HEK293 (cell line): Measurements from ENCODE around the gene OR2G2.

ENCODE experiments used
- CTCF ChIA-PET: fragments of 350-600 bp; formaldehyde crosslinking; extraction: SDS; loops from one replicate; lab custom pipeline; 2021; ENCODE audit warnings: antibody characterized with exemption; lab: Yijun Ruan, JAX
- POLR2A ChIA-PET: fragments of 300-600 bp; formaldehyde crosslinking; extraction: SDS; loops from one replicate; lab custom pipeline; 2020; ENCODE audit warnings: antibody characterized with exemption, inconsistent platforms; lab: Yijun Ruan, JAX
- H3K27ac ChIP-seq: fragments of 200-500 bp; sonication (Bioruptor generic); 2 replicates; pipeline ENCODE4 v1.5.1; 2014; ENCODE audit warnings: low read depth, low read length, control low read depth, inconsistent platforms; ENCODE audit errors: extremely low read depth
- H3K36me3 ChIP-seq, 2 experiments: fragments of 200-500 bp in 1 of 2; sonication (Bioruptor generic) in 1 of 2; 1 replicate in 1 of 2; 2 replicates in 1 of 2; pipeline ENCODE4 v1.5.1; 2014 to 2017; ENCODE audit warnings: inconsistent platforms in 2 of 2, low read length in 2 of 2; ENCODE audit not compliant: control insufficient read depth in 2 of 2, insufficient read depth in 1 of 2
- H3K4me1 ChIP-seq: fragments of 200-500 bp; sonication (Bioruptor generic); 2 replicates; pipeline ENCODE4 v1.5.1; 2014; ENCODE audit warnings: mild to moderate bottlenecking, low read length, inconsistent platforms; ENCODE audit not compliant: control insufficient read depth, insufficient read depth
- H3K4me3 ChIP-seq: 2 replicates; pipeline ENCODE4 v1.5.1; 2011; ENCODE audit warnings: low read depth, mild to moderate bottlenecking, control low read depth, low read length, moderate library complexity
- H3K9me3 ChIP-seq: fragments of 200-500 bp; sonication (Bioruptor generic); 2 replicates; pipeline ENCODE4 v1.5.1; 2014; ENCODE audit warnings: low read depth, low read length, inconsistent platforms; ENCODE audit not compliant: control insufficient read depth, insufficient read depth
- BCL11A ChIP-seq: fragments of 450-650 bp; formaldehyde crosslinking; IDR thresholded peaks from 2 replicates; pipeline ENCODE4 v1.5.1; 2016; ENCODE audit warnings: low read depth, missing biosample characterization, missing genetic modification characterization
- EGR2 ChIP-seq: fragments of 450-650 bp; formaldehyde crosslinking; IDR thresholded peaks from 2 replicates; pipeline ENCODE4 v1.5.1; 2016; ENCODE audit warnings: low read depth, missing biosample characterization, missing genetic modification characterization
- FEZF1 ChIP-seq: fragments of 450-650 bp; formaldehyde crosslinking; IDR thresholded peaks from 2 replicates; pipeline ENCODE4 v1.5.1; 2016; ENCODE audit warnings: missing biosample characterization, missing genetic modification characterization
- HOXA7 ChIP-seq: sonication (generic); formaldehyde crosslinking; IDR thresholded peaks from 2 replicates; pipeline ENCODE4 v1.8.1; 2022; ENCODE audit warnings: missing genetic modification reagents, borderline replicate concordance
- HOXC10 ChIP-seq: sonication (generic); formaldehyde crosslinking; IDR thresholded peaks from 2 replicates; pipeline ENCODE4 v1.8.1; 2023; ENCODE audit warnings: mild to moderate bottlenecking, missing genetic modification reagents
- IKZF3 ChIP-seq: fragments of 450-650 bp; IDR thresholded peaks from 2 replicates; pipeline ENCODE4 v1.5.0; 2018; ENCODE audit warnings: missing biosample characterization, mild to moderate bottlenecking, missing genetic modification characterization, moderate library complexity
- MYNN ChIP-seq: fragments of 450-650 bp; formaldehyde crosslinking; IDR thresholded peaks from 2 replicates; pipeline ENCODE4 v1.5.1; 2016; ENCODE audit warnings: missing biosample characterization, missing genetic modification characterization, borderline replicate concordance
- PRDM10 ChIP-seq: fragments of 450-650 bp; formaldehyde crosslinking; IDR thresholded peaks from 2 replicates; pipeline ENCODE4 v1.5.1; 2016; ENCODE audit warnings: missing biosample characterization, missing genetic modification characterization
- SALL2 ChIP-seq: fragments of 450-650 bp; formaldehyde crosslinking; IDR thresholded peaks from 2 replicates; pipeline ENCODE4 v1.5.0; 2017; ENCODE audit warnings: missing biosample characterization, mild to moderate bottlenecking, missing genetic modification characterization, borderline replicate concordance
- SETDB1 ChIP-seq: IDR thresholded peaks from one replicate; pipeline ENCODE4 v1.6.1; 2017; ENCODE audit warnings: mild to moderate bottlenecking, low read length, moderate library complexity, mixed read lengths; ENCODE audit not compliant: insufficient read length
- SP3 ChIP-seq: fragments of 450-650 bp; formaldehyde crosslinking; IDR thresholded peaks from 2 replicates; pipeline ENCODE4 v1.5.1; 2016; ENCODE audit warnings: missing biosample characterization, missing genetic modification characterization
- TRIM28 ChIP-seq: IDR thresholded peaks from 2 replicates; pipeline ENCODE4 v1.6.1; 2011; ENCODE audit warnings: low read length, control low read depth, borderline replicate concordance
- YY2 ChIP-seq: fragments of 450-650 bp; formaldehyde crosslinking; IDR thresholded peaks from 2 replicates; pipeline ENCODE4 v1.5.1; 2016; ENCODE audit warnings: missing biosample characterization, missing genetic modification characterization
- ZNF133 ChIP-seq: fragments of 450-650 bp; formaldehyde crosslinking; IDR thresholded peaks from 2 replicates; pipeline ENCODE4 v1.5.1; 2016; ENCODE audit warnings: missing biosample characterization, missing genetic modification characterization
- ZNF140 ChIP-seq: fragments of 450-650 bp; formaldehyde crosslinking; IDR thresholded peaks from 2 replicates; pipeline ENCODE4 v1.5.1; 2016; ENCODE audit warnings: missing biosample characterization, missing genetic modification characterization
- ZNF169 ChIP-seq: fragments of 450-650 bp; formaldehyde crosslinking; IDR thresholded peaks from 2 replicates; pipeline ENCODE4 v1.5.1; 2016; ENCODE audit warnings: missing biosample characterization, missing genetic modification characterization
- ZNF175 ChIP-seq: fragments of 450-650 bp; formaldehyde crosslinking; IDR thresholded peaks from 2 replicates; pipeline ENCODE4 v1.5.1; 2016; ENCODE audit warnings: missing biosample characterization, missing genetic modification characterization
- ZNF19 ChIP-seq: fragments of 450-650 bp; formaldehyde crosslinking; IDR thresholded peaks from 2 replicates; pipeline ENCODE4; 2016; ENCODE audit warnings: missing biosample characterization, missing genetic modification characterization, low read depth
- ZNF214 ChIP-seq: fragments of 450-650 bp; formaldehyde crosslinking; IDR thresholded peaks from 2 replicates; pipeline ENCODE4 v1.5.1; 2017; ENCODE audit warnings: missing biosample characterization, mild to moderate bottlenecking, missing genetic modification characterization, borderline replicate concordance
- ZNF239 ChIP-seq: fragments of 450-650 bp; formaldehyde crosslinking; IDR thresholded peaks from 2 replicates; pipeline ENCODE4 v1.5.1; 2016; ENCODE audit warnings: missing biosample characterization, missing genetic modification characterization
- ZNF24 ChIP-seq: fragments of 450-650 bp; formaldehyde crosslinking; IDR thresholded peaks from 2 replicates; pipeline ENCODE4 v1.5.1; 2016; ENCODE audit warnings: missing biosample characterization, missing genetic modification characterization
- ZNF266 ChIP-seq: fragments of 450-650 bp; formaldehyde crosslinking; IDR thresholded peaks from 2 replicates; pipeline ENCODE4 v1.5.1; 2016; ENCODE audit warnings: missing biosample characterization, missing genetic modification characterization, low read depth
- ZNF302 ChIP-seq: fragments of 450-650 bp; formaldehyde crosslinking; IDR thresholded peaks from 2 replicates; pipeline ENCODE4 v1.5.1; 2016; ENCODE audit warnings: missing biosample characterization, missing genetic modification characterization, low read depth
- ZNF423 ChIP-seq: fragments of 450-650 bp; formaldehyde crosslinking; IDR thresholded peaks from 2 replicates; pipeline ENCODE4 v1.5.1; 2016; ENCODE audit warnings: missing biosample characterization, missing genetic modification characterization
- ZNF555 ChIP-seq: fragments of 450-650 bp; formaldehyde crosslinking; conservative IDR thresholded peaks from 2 replicates; pipeline ENCODE4 v1.5.1; 2017; ENCODE audit warnings: missing biosample characterization, mild to moderate bottlenecking, missing genetic modification characterization, inconsistent platforms
- ZNF670 ChIP-seq: fragments of 450-650 bp; formaldehyde crosslinking; IDR thresholded peaks from 2 replicates; pipeline ENCODE4 v1.5.1; 2016; ENCODE audit warnings: missing biosample characterization, missing genetic modification characterization, low read depth
- ZNF747 ChIP-seq: fragments of 450-650 bp; formaldehyde crosslinking; IDR thresholded peaks from 2 replicates; pipeline ENCODE4 v1.5.1; 2016; ENCODE audit warnings: missing biosample characterization, missing genetic modification characterization
- TF ChIP-seq, protein P1 (sequence below): fragments of 450-650 bp; formaldehyde crosslinking; IDR thresholded peaks from 2 replicates; pipeline ENCODE4 v1.5.1; 2016; ENCODE audit warnings: missing biosample characterization, missing genetic modification characterization
- TF ChIP-seq, protein P2 (sequence below): fragments of 450-650 bp; IDR thresholded peaks from 2 replicates; pipeline ENCODE4 v1.5.1; 2018; ENCODE audit warnings: missing biosample characterization, mild to moderate bottlenecking, missing genetic modification characterization

The OR2G2 gene

DNA sequence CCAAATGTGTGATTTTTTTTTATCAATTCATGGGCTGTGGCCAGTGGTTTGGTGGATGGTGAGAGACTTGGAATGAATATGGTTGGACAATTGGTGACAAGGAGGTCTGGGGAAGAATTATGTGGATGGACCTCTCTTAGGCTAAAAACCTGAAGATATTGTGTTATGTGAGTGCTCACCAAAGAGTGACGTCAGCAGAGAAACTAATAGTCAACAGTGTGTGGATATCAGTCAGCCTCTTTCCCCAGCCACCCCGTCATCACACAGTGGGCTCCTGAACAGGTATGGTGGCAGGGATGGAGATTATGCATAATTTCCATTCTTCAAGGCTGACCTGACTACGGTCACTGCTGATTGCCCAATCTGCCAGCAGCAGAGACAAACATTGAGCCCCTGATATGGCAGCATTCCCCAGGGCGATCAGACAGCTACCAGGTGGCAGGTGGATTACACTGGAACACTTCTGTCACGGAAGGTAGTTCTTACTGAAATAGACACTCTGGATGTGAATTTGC lies 9.2 kb upstream of the OR2G2 start (continued):
- TF ChIP-seq, protein P1, sequence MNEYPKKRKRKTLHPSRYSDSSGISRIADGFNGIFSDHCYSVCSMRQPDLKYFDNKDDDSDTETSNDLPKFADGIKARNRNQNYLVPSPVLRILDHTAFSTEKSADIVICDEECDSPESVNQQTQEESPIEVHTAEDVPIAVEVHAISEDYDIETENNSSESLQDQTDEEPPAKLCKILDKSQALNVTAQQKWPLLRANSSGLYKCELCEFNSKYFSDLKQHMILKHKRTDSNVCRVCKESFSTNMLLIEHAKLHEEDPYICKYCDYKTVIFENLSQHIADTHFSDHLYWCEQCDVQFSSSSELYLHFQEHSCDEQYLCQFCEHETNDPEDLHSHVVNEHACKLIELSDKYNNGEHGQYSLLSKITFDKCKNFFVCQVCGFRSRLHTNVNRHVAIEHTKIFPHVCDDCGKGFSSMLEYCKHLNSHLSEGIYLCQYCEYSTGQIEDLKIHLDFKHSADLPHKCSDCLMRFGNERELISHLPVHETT (tag by site-specific recombination): no peak
- TF ChIP-seq SALL2 (tag by site-specific recombination) (no peak), PRDM10 (tag by site-specific recombination) (no peak), ZNF302 (tag by site-specific recombination) (no peak), ZNF423 (tag by site-specific recombination) (no peak), ZNF175 (tag by site-specific recombination) (no peak), ZNF555 (tag by site-specific recombination) (no peak), ZNF670 (tag by site-specific recombination) (no peak), ZNF133 (tag by site-specific recombination) (no peak), BCL11A (tag by site-specific recombination) (no peak)

DNA sequence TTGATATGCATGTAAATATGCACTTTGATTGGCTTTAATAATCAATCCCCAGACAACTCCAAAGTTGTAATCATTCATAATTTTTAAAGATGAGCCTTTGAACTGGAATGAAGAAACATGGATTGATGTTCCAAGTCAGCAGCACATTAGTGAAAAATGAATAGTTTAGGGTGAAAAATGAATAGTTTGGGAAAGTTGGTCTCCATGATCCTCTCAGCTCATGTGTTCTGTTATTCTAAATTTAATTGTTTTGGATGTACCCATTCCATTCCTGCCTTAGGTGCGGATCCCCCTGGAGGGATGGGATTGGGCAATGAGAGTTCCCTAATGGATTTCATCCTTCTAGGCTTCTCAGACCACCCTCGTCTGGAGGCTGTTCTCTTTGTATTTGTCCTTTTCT lies 17.1 kb downstream of the OR2G2 start, which contains the start of gene OR2G3:
Gene OR2G3, plus strand, starts transcription at position 301 of the 400 bp plus-strand sequence. Its CDS starts 0 bp downstream, at position 301.
- Histone ChIP-seq H3K9me3 (no peaks in the 10 kb centered on the region), H3K36me3 (no peaks in the 10 kb centered on the region), H3K27ac (no peak within 1 kb of the TSS), H3K4me1 (no peaks in the 10 kb centered on the region), H3K4me3 (no peak within 1 kb of the TSS)
- ChIA-PET CTCF (no interaction called here), POLR2A (no interaction called here)
- TF ChIP-seq ZNF169 (tag by site-specific recombination): no peak
- no peak for TF ChIP-seq ZNF140
- TF ChIP-seq SETDB1: no peak
- TF ChIP-seq ZNF214 (tag by site-specific recombination): no peak
- no peak for TF ChIP-seq YY2
- TF ChIP-seq ZNF266 (tag by site-specific recombination): no peak
- no peak for TF ChIP-seq HOXC10
- no peak for TF ChIP-seq IKZF3 (tag by site-specific recombination)
- no peak for TF ChIP-seq FEZF1 (tag by site-specific recombination)
- no peak for TF ChIP-seq EGR2 (tag by site-specific recombination)

GRCh38 chr1:247613405-247613804 lies 25.2 kb downstream of the OR2G2 start:
- TF ChIP-seq SP3 (tag by site-specific recombination) (no peak), HOXA7 (no peak), ZNF19 (tag by site-specific recombination) (no peak), ZNF670 (tag by site-specific recombination) (no peak), ZNF747 (tag by site-specific recombination) (no peak), ZNF239 (tag by site-specific recombination) (no peak), SALL2 (tag by site-specific recombination) (no peak), BCL11A (tag by site-specific recombination) (no peak), MYNN (no peak), TRIM28 (no peak), ZNF24 (tag by site-specific recombination) (no peak)
- TF ChIP-seq, protein P2, sequence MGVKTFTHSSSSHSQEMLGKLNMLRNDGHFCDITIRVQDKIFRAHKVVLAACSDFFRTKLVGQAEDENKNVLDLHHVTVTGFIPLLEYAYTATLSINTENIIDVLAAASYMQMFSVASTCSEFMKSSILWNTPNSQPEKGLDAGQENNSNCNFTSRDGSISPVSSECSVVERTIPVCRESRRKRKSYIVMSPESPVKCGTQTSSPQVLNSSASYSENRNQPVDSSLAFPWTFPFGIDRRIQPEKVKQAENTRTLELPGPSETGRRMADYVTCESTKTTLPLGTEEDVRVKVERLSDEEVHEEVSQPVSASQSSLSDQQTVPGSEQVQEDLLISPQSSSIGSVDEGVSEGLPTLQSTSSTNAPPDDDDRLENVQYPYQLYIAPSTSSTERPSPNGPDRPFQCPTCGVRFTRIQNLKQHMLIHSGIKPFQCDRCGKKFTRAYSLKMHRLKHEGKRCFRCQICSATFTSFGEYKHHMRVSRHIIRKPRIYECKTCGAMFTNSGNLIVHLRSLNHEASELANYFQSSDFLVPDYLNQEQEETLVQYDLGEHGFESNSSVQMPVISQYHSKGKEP (tag by site-specific recombination): no peak
- Histone ChIP-seq H3K27ac (no peak overlapping the region), H3K9me3 (no peaks in the 10 kb centered on the region), H3K4me3 (no peak overlapping the region), H3K36me3 (no peaks in the 10 kb centered on the region), H3K4me1 (no peaks in the 10 kb centered on the region)
- CTCF ChIA-PET: no interaction called here
- POLR2A ChIA-PET: no interaction called here
